ENCODE data around the gene TRIM13.

The TRIM13 gene

GRCh38 chr13:49996161-49996915 lies 504 bp upstream of the TRIM13 start:
- Histone ChIP-seq H2AFZ (ENCODE audit: low read length) (peak overlapping the region; percentile 92), H3K23ac (ENCODE audit: low read depth, low read length, poor library complexity) (peak overlapping the region; percentile 52), H3K14ac (ENCODE audit: low read length) (no peak overlapping the region), H2BK12ac (ENCODE audit: low read length) (no peak overlapping the region), H3K4ac (ENCODE audit: low read length) (no peak overlapping the region), H3K27ac (replicated peaks; ENCODE audit: low read length) (peak overlapping the region; percentile 91), H3K36me3 (replicated peaks in 1 of 2; ENCODE audit: control insufficient read depth in 2 of 2, insufficient read depth in 2 of 2, low read length in 2 of 2) (peaks cover 5 to 38% of the 10 kb centered on the region in 2 donors), H4K8ac (ENCODE audit: low read depth, low read length) (no peak overlapping the region), H2BK5ac (ENCODE audit: low read length) (peak overlapping the region; percentile 80), H3K4me2 (ENCODE audit: insufficient read depth, low read length, poor library complexity, severe bottlenecking) (peak overlapping the region; percentile 83), H2BK120ac (ENCODE audit: low read depth, low read length) (peak overlapping the region; percentile 69), H3K79me1 (ENCODE audit: low read depth, low read length) (no peaks in the 10 kb centered on the region), H2BK15ac (ENCODE audit: low read length) (no peak overlapping the region), H3K27me3 (ENCODE audit: control insufficient read depth in 3 of 3, insufficient read depth in 3 of 3, low read depth in 1 of 3, low read length in 3 of 3) (no peaks in the 10 kb centered on the region), H3K9ac (ENCODE audit: low read depth, low read length, poor library complexity) (no peak overlapping the region), H3K18ac (ENCODE audit: low read length) (peak overlapping the region; percentile 98), H3K4me1 (ENCODE audit: control insufficient read depth in 2 of 2, insufficient read depth in 1 of 2, low read depth in 1 of 2, low read length in 2 of 2) (peaks cover 0 to 5% of the 10 kb centered on the region in 2 donors), H3K9me3 (replicated peaks in 1 of 2; ENCODE audit: control insufficient read depth in 2 of 2, insufficient read depth in 1 of 2, low read depth in 1 of 2, low read length in 2 of 2) (no peaks in the 10 kb centered on the region), H2AK5ac (ENCODE audit: low read depth, low read length) (peak overlapping the region; percentile 21), H3K4me3 (ENCODE audit: low read length in 2 of 2) (peak overlapping the region; percentile 34 to 80), H4K91ac (ENCODE audit: low read depth, low read length, poor library complexity) (no peak overlapping the region)
- WGBS, 2 donors (ENCODE audit: extremely low coverage in 2 of 2, insufficient read length in 2 of 2, insufficient replicate concordance in 1 of 2), result no CpG with 5 or more reads among the region's 68 CpGs
- peak; percentile 90 for DNase-seq (ENCODE audit: low spot score)

GRCh38 chr13:49997955-49998354 lies 1.1 kb downstream of the TRIM13 start:
- Histone ChIP-seq H2BK12ac (ENCODE audit: low read length) (no peak overlapping the region), H3K36me3 (replicated peaks in 1 of 2; ENCODE audit: control insufficient read depth in 2 of 2, insufficient read depth in 2 of 2, low read length in 2 of 2) (peaks cover 9 to 54% of the 10 kb centered on the region in 2 donors), H3K14ac (ENCODE audit: low read length) (no peak overlapping the region), H3K23ac (ENCODE audit: low read depth, low read length, poor library complexity) (no peak overlapping the region), H2BK15ac (ENCODE audit: low read length) (no peak overlapping the region), H3K9ac (ENCODE audit: low read depth, low read length, poor library complexity) (no peak overlapping the region), H2AFZ (ENCODE audit: low read length) (no peak overlapping the region), H3K4ac (ENCODE audit: low read length) (no peak overlapping the region), H3K4me3 (ENCODE audit: low read length in 2 of 2) (peak overlapping the region in 1 of 2 donors; percentile 85), H3K9me3 (replicated peaks in 1 of 2; ENCODE audit: control insufficient read depth in 2 of 2, insufficient read depth in 1 of 2, low read depth in 1 of 2, low read length in 2 of 2) (no peaks in the 10 kb centered on the region), H3K4me2 (ENCODE audit: insufficient read depth, low read length, poor library complexity, severe bottlenecking) (peak overlapping the region; percentile 47), H3K79me1 (ENCODE audit: low read depth, low read length) (peaks cover 2% of the 10 kb centered on the region), H4K91ac (ENCODE audit: low read depth, low read length, poor library complexity) (no peak overlapping the region), H2BK120ac (ENCODE audit: low read depth, low read length) (no peak overlapping the region), H3K18ac (ENCODE audit: low read length) (no peak overlapping the region), H2BK5ac (ENCODE audit: low read length) (no peak overlapping the region), H3K27me3 (ENCODE audit: control insufficient read depth in 3 of 3, insufficient read depth in 3 of 3, low read depth in 1 of 3, low read length in 3 of 3) (no peaks in the 10 kb centered on the region), H4K8ac (ENCODE audit: low read depth, low read length) (no peak overlapping the region), H3K4me1 (ENCODE audit: control insufficient read depth in 2 of 2, insufficient read depth in 1 of 2, low read depth in 1 of 2, low read length in 2 of 2) (peaks cover 0 to 5% of the 10 kb centered on the region in 2 donors), H2AK5ac (ENCODE audit: low read depth, low read length) (no peak overlapping the region), H3K27ac (replicated peaks; ENCODE audit: low read length) (peak overlapping the region; percentile 14)
- no CpG with 5 or more reads among the region's 4 CpGs for WGBS, 2 donors (ENCODE audit: extremely low coverage in 2 of 2, insufficient read length in 2 of 2, insufficient replicate concordance in 1 of 2)
- DNase-seq (ENCODE audit: low spot score), result no peak

- H3K4me2 ChIP-seq (ENCODE audit: insufficient read depth, low read length, poor library complexity, severe bottlenecking), result no peak overlapping the region
- H3K4me1 ChIP-seq (ENCODE audit: control insufficient read depth in 2 of 2, insufficient read depth in 1 of 2, low read depth in 1 of 2, low read length in 2 of 2), result peaks cover 0 to 5% of the 10 kb centered on the region in 2 donors
- no peak for DNase-seq (ENCODE audit: low spot score)
- H2BK120ac ChIP-seq (ENCODE audit: low read depth, low read length), result no peak overlapping the region
- no peak overlapping the region for H4K91ac ChIP-seq (ENCODE audit: low read depth, low read length, poor library complexity)
- H2BK5ac ChIP-seq (ENCODE audit: low read length), result no peak overlapping the region
- H2AK5ac ChIP-seq (ENCODE audit: low read depth, low read length), result no peak overlapping the region
- no peak overlapping the region for H3K9ac ChIP-seq (ENCODE audit: low read depth, low read length, poor library complexity)
- H3K4ac ChIP-seq (ENCODE audit: low read length), result no peak overlapping the region
- no peaks in the 10 kb centered on the region for H3K9me3 ChIP-seq (replicated peaks in 1 of 2; ENCODE audit: control insufficient read depth in 2 of 2, insufficient read depth in 1 of 2, low read depth in 1 of 2, low read length in 2 of 2)
- no peak overlapping the region for H3K27ac ChIP-seq (replicated peaks; ENCODE audit: low read length)
- H2BK12ac ChIP-seq (ENCODE audit: low read length), result no peak overlapping the region
- no peak overlapping the region for H2AFZ ChIP-seq (ENCODE audit: low read length)
- H3K79me1 ChIP-seq (ENCODE audit: low read depth, low read length), result peaks cover 2% of the 10 kb centered on the region
- H3K18ac ChIP-seq (ENCODE audit: low read length), result no peak overlapping the region
- H3K36me3 ChIP-seq (replicated peaks in 1 of 2; ENCODE audit: control insufficient read depth in 2 of 2, insufficient read depth in 2 of 2, low read length in 2 of 2), result peaks cover 9 to 64% of the 10 kb centered on the region in 2 donors
- no peak overlapping the region for H3K4me3 ChIP-seq (ENCODE audit: low read length in 2 of 2)
- no peak overlapping the region for H3K23ac ChIP-seq (ENCODE audit: low read depth, low read length, poor library complexity)
- no peak overlapping the region for H3K14ac ChIP-seq (ENCODE audit: low read length)
- no peak overlapping the region for H4K8ac ChIP-seq (ENCODE audit: low read depth, low read length)
- no peaks in the 10 kb centered on the region for H3K27me3 ChIP-seq (ENCODE audit: control insufficient read depth in 3 of 3, insufficient read depth in 3 of 3, low read depth in 1 of 3, low read length in 3 of 3)
- WGBS, 2 donors (ENCODE audit: extremely low coverage in 2 of 2, insufficient read length in 2 of 2, insufficient replicate concordance in 1 of 2), result no CpG with 5 or more reads among the region's 22 CpGs
- no peak overlapping the region for H2BK15ac ChIP-seq (ENCODE audit: low read length)
These were observed 2.1 kb downstream of the TRIM13 start for GRCh38 chr13:49998714-49999624.

GRCh38 chr13:50001287-50001686 lies 4.4 kb downstream of the TRIM13 start:
- Histone ChIP-seq H2BK120ac (ENCODE audit: low read depth, low read length) (no peak overlapping the region), H4K91ac (ENCODE audit: low read depth, low read length, poor library complexity) (no peak overlapping the region), H3K9ac (ENCODE audit: low read depth, low read length, poor library complexity) (no peak overlapping the region), H3K79me1 (ENCODE audit: low read depth, low read length) (peaks cover 2% of the 10 kb centered on the region), H3K4me1 (ENCODE audit: control insufficient read depth in 2 of 2, insufficient read depth in 1 of 2, low read depth in 1 of 2, low read length in 2 of 2) (peaks cover 0 to 2% of the 10 kb centered on the region in 2 donors), H3K36me3 (replicated peaks in 1 of 2; ENCODE audit: control insufficient read depth in 2 of 2, insufficient read depth in 2 of 2, low read length in 2 of 2) (peaks cover 14 to 82% of the 10 kb centered on the region in 2 donors), H3K4me2 (ENCODE audit: insufficient read depth, low read length, poor library complexity, severe bottlenecking) (no peak overlapping the region), H3K18ac (ENCODE audit: low read length) (no peak overlapping the region), H4K8ac (ENCODE audit: low read depth, low read length) (no peak overlapping the region), H3K9me3 (replicated peaks in 1 of 2; ENCODE audit: control insufficient read depth in 2 of 2, insufficient read depth in 1 of 2, low read depth in 1 of 2, low read length in 2 of 2) (no peaks in the 10 kb centered on the region), H2AK5ac (ENCODE audit: low read depth, low read length) (no peak overlapping the region), H2BK12ac (ENCODE audit: low read length) (no peak overlapping the region), H3K4me3 (ENCODE audit: low read length in 2 of 2) (no peak overlapping the region), H2BK15ac (ENCODE audit: low read length) (no peak overlapping the region), H3K27ac (replicated peaks; ENCODE audit: low read length) (no peak overlapping the region), H3K4ac (ENCODE audit: low read length) (no peak overlapping the region), H2BK5ac (ENCODE audit: low read length) (no peak overlapping the region), H3K23ac (ENCODE audit: low read depth, low read length, poor library complexity) (no peak overlapping the region), H3K14ac (ENCODE audit: low read length) (no peak overlapping the region), H2AFZ (ENCODE audit: low read length) (no peak overlapping the region), H3K27me3 (ENCODE audit: control insufficient read depth in 3 of 3, insufficient read depth in 3 of 3, low read depth in 1 of 3, low read length in 3 of 3) (no peaks in the 10 kb centered on the region)
- no peak for DNase-seq (ENCODE audit: low spot score)
- no CpG with 5 or more reads among the region's 1 CpG for WGBS, 2 donors (ENCODE audit: extremely low coverage in 2 of 2, insufficient read length in 2 of 2, insufficient replicate concordance in 1 of 2)

All from neuronal stem cell (in vitro differentiated cells).